Measurements from ENCODE around the gene ASTN2.

The ASTN2 gene

DNA sequence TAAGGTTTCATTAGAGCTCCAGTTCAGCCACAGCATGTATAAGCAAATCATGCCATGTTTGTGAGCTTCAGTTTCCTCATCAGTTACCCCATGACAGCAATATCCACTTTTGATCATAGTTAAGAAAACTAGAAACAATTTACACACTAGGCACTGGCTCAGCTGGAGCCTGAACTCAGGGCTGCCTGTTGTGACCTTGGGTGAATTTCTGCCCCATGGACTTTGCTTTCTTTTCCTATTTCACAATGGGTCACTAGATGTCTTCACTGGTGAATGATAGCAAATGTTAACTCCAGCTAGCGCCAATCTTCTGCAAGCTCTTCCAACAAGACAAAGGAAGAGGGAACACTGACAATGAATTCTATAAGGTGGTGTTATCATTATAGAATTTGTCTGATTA is 961.1 kb downstream of the ASTN2 start:
- Histone ChIP-seq H3K36me3 (ENCODE audit: insufficient read depth, insufficient read length, low read length) (no peaks in the 10 kb centered on the region), H3K4me3 (ENCODE audit: insufficient read length, low read depth) (no peak overlapping the region), H3K9me3 (ENCODE audit: insufficient read depth, low read length) (peaks cover 13% of the 10 kb centered on the region), H3K4me1 (ENCODE audit: insufficient read depth, insufficient read length) (peaks cover 5% of the 10 kb centered on the region), H3K27me3 (ENCODE audit: insufficient read depth, insufficient read length) (no peaks in the 10 kb centered on the region), H3K9ac (ENCODE audit: insufficient read length, low read depth) (no peak overlapping the region)
- no peak for DNase-seq (ENCODE audit: low read depth, low spot score)
- TF ChIP-seq YY1 (IDR thresholded peaks at IDR 0.05; ENCODE audit: insufficient read depth, insufficient read length) = no peak
- TF ChIP-seq SUZ12 (IDR thresholded peaks at IDR 0.05; ENCODE audit: extremely low read depth, insufficient read depth, insufficient read length) = no peak
- no peak for TF ChIP-seq ZNF274 (IDR thresholded peaks at IDR 0.05; ENCODE audit: low read depth, low read length)

DNA sequence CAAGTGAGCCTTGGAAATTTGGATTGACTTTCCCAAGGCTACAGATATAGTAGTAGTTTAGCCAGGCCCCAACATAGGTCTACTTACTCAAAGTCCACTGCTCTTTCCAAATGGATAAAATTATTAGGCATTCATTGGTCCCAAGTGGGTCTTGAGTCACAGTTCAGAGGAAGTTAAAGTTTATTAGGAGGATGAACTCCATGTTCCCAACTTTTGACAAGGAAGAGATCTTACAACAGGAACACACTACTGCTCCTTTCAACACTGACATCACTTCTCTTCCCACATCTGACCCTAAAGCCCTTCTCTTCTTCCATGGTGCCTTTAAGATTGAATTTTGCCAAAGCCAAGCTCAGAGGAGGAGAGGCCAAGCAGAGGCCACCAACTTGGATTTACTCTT is 962.2 kb downstream of the ASTN2 start:
- Histone ChIP-seq H3K4me3 (ENCODE audit: insufficient read length, low read depth) (no peak overlapping the region), H3K9me3 (ENCODE audit: insufficient read depth, low read length) (peaks cover 13% of the 10 kb centered on the region), H3K4me1 (ENCODE audit: insufficient read depth, insufficient read length) (peaks cover 5% of the 10 kb centered on the region), H3K36me3 (ENCODE audit: insufficient read depth, insufficient read length, low read length) (no peaks in the 10 kb centered on the region), H3K27me3 (ENCODE audit: insufficient read depth, insufficient read length) (no peaks in the 10 kb centered on the region), H3K9ac (ENCODE audit: insufficient read length, low read depth) (no peak overlapping the region)
- no peak for DNase-seq (ENCODE audit: low read depth, low spot score)
- TF ChIP-seq SUZ12 (IDR thresholded peaks at IDR 0.05; ENCODE audit: extremely low read depth, insufficient read depth, insufficient read length) (no peak), YY1 (IDR thresholded peaks at IDR 0.05; ENCODE audit: insufficient read depth, insufficient read length) (no peak), ZNF274 (IDR thresholded peaks at IDR 0.05; ENCODE audit: low read depth, low read length) (no peak)

DNA sequence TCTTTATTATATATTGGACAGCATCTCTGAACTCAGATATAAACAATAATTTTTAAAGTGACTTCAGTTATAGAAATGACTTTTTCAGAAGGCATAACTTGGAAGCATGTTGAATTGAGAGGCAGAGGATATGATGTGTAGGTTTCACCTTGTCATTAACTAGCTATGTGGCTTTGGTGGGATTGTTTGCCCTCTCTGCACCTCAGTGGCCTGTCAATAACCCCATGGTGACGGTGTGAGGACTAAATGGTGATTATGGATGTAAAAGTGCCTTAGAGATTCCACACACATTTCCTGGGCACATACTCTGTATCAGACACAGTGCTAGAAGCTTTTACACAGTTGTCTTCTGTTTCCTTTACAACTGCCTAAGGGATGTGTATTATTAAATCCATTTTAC is 962.6 kb downstream of the ASTN2 start:
- no peak for DNase-seq (ENCODE audit: low read depth, low spot score)
- Histone ChIP-seq H3K9ac (ENCODE audit: insufficient read length, low read depth) (no peak overlapping the region), H3K36me3 (ENCODE audit: insufficient read depth, insufficient read length, low read length) (no peaks in the 10 kb centered on the region), H3K9me3 (ENCODE audit: insufficient read depth, low read length) (peaks cover 13% of the 10 kb centered on the region), H3K27me3 (ENCODE audit: insufficient read depth, insufficient read length) (no peaks in the 10 kb centered on the region), H3K4me3 (ENCODE audit: insufficient read length, low read depth) (no peak overlapping the region), H3K4me1 (ENCODE audit: insufficient read depth, insufficient read length) (peaks cover 5% of the 10 kb centered on the region)
- TF ChIP-seq SUZ12 (IDR thresholded peaks at IDR 0.05; ENCODE audit: extremely low read depth, insufficient read depth, insufficient read length) (no peak), ZNF274 (IDR thresholded peaks at IDR 0.05; ENCODE audit: low read depth, low read length) (no peak), YY1 (IDR thresholded peaks at IDR 0.05; ENCODE audit: insufficient read depth, insufficient read length) (no peak)

DNA sequence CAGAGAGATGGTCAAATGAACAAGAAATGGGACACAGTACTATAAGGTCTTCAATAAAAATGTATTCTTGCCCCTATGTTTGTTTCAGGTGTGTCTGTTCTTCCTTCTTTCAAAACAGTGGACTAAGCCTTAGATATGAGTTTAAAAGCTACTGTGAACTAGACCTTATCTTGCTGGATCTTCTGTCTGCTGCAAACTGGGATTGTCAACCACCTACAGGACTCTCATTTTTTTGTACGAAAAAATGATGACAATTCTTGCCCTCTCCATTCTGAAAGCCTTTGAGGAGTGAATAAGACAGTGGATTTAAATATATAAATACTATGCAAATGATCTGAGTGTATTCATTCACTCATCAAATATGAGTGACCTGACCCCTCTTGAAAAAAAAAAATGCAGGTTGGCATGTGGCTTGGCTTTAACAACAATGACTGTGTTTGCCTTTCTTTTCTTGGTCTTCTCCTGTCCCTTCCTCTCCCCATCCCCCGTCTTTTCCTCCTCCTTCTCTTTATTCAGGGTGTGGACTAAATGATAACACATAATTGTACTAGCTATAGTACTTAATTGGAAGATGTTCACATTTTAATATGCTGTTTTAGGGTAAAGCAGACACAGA is 963.2 kb downstream of the ASTN2 start:
- no peaks in the 10 kb centered on the region for H3K36me3 ChIP-seq (ENCODE audit: insufficient read depth, insufficient read length, low read length)
- H3K9ac ChIP-seq (ENCODE audit: insufficient read length, low read depth) = no peak overlapping the region
- peaks cover 5% of the 10 kb centered on the region for H3K4me1 ChIP-seq (ENCODE audit: insufficient read depth, insufficient read length)
- TF ChIP-seq ZNF274 (IDR thresholded peaks at IDR 0.05; ENCODE audit: low read depth, low read length) (no peak), YY1 (IDR thresholded peaks at IDR 0.05; ENCODE audit: insufficient read depth, insufficient read length) (no peak), SUZ12 (IDR thresholded peaks at IDR 0.05; ENCODE audit: extremely low read depth, insufficient read depth, insufficient read length) (no peak)
- H3K27me3 ChIP-seq (ENCODE audit: insufficient read depth, insufficient read length) = no peaks in the 10 kb centered on the region
- H3K9me3 ChIP-seq (ENCODE audit: insufficient read depth, low read length) = peaks cover 8% of the 10 kb centered on the region
- DNase-seq (ENCODE audit: low read depth, low spot score) = no peak
- H3K4me3 ChIP-seq (ENCODE audit: insufficient read length, low read depth) = no peak overlapping the region

DNA sequence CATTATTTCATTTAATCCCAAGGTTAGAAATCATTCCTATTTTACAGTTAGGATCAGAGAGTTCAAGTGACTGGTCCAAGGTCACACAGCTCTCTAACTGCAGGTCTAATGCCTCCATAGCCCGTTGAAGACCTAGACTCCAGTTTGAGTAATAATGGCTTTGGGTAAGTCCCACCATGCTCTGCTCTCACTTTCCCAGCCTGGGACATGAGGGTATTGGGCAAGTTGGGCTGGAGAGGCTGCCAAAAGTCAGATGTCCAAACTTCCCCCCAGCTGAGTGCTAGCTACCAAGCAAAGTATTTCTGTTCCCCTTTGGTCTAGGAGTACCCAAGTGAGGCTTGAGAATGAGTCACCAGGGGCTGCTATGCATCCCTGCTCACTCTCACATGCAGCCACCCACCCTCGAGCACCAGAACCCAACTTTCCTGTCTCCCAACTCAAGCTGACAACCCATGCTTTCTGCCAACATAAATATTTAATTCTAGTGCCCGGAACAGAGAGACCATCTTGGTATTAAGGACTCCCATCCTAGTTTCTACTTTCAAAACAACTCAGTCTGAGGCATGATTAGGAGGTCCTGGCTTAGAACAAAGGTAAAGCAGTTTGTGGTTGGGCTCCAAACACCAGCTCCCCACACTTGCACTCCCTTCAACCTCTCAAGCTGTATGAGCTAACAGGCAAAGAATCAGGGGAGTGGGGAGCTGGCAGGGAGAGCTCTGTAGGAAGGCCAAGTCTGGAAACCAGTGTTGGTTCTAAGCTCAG is 964.3 kb downstream of the ASTN2 start:
- peaks cover 5% of the 10 kb centered on the region for H3K4me1 ChIP-seq (ENCODE audit: insufficient read depth, insufficient read length)
- no peaks in the 10 kb centered on the region for H3K9me3 ChIP-seq (ENCODE audit: insufficient read depth, low read length)
- H3K36me3 ChIP-seq (ENCODE audit: insufficient read depth, insufficient read length, low read length) = no peaks in the 10 kb centered on the region
- H3K27me3 ChIP-seq (ENCODE audit: insufficient read depth, insufficient read length) = no peaks in the 10 kb centered on the region
- no peak overlapping the region for H3K9ac ChIP-seq (ENCODE audit: insufficient read length, low read depth)
- DNase-seq (ENCODE audit: low read depth, low spot score) = no peak
- no peak for TF ChIP-seq SUZ12 (IDR thresholded peaks at IDR 0.05; ENCODE audit: extremely low read depth, insufficient read depth, insufficient read length)
- no peak for TF ChIP-seq YY1 (IDR thresholded peaks at IDR 0.05; ENCODE audit: insufficient read depth, insufficient read length)
- no peak for TF ChIP-seq ZNF274 (IDR thresholded peaks at IDR 0.05; ENCODE audit: low read depth, low read length)
- H3K4me3 ChIP-seq (ENCODE audit: insufficient read length, low read depth) = no peak overlapping the region

DNA sequence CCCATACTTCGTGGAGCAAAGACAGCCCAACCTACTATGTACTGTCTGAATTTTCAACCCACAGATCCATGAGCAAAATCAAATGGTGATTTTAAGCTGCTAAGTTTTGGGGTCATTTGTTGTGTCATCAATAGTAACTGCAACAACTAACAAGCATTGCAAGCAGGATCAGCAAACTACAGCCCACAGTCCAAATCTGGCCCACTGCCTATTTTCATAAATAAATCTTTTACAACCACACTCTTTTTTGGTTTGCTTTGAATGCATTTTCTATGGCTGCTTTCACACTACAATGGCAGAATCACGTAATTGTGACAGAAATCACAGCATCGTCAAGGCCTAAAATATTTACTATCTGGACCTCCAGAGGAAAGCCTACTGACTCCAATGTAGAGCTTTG is 964.9 kb downstream of the ASTN2 start:
- Histone ChIP-seq H3K4me3 (ENCODE audit: insufficient read length, low read depth) (no peak overlapping the region), H3K36me3 (ENCODE audit: insufficient read depth, insufficient read length, low read length) (no peaks in the 10 kb centered on the region), H3K4me1 (ENCODE audit: insufficient read depth, insufficient read length) (peaks cover 5% of the 10 kb centered on the region), H3K27me3 (ENCODE audit: insufficient read depth, insufficient read length) (no peaks in the 10 kb centered on the region), H3K9me3 (ENCODE audit: insufficient read depth, low read length) (no peaks in the 10 kb centered on the region), H3K9ac (ENCODE audit: insufficient read length, low read depth) (no peak overlapping the region)
- no peak for DNase-seq (ENCODE audit: low read depth, low spot score)
- TF ChIP-seq ZNF274 (IDR thresholded peaks at IDR 0.05; ENCODE audit: low read depth, low read length) (no peak), SUZ12 (IDR thresholded peaks at IDR 0.05; ENCODE audit: extremely low read depth, insufficient read depth, insufficient read length) (no peak), YY1 (IDR thresholded peaks at IDR 0.05; ENCODE audit: insufficient read depth, insufficient read length) (no peak)

DNA sequence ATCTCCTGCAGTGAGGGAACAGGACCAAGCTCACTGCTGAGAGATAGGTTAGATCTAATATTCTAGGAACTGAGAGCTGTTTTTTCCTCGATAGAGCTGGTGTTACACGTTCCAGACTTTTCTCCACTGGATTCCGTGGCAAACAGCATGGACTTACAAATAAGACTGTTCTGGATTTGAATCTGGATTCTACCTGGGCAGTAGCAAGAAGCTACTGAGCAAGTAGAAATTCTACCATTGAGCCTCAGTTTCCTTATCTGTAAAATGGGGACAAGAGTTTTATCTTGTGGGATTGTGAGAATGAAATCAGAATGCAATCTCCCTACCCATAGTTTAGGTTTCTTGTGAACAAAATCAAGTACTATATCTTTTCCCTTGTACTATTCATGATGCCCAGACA is 966.4 kb downstream of the ASTN2 start:
- H3K27me3 ChIP-seq (ENCODE audit: insufficient read depth, insufficient read length) = no peaks in the 10 kb centered on the region
- TF ChIP-seq ZNF274 (IDR thresholded peaks at IDR 0.05; ENCODE audit: low read depth, low read length) = no peak
- TF ChIP-seq SUZ12 (IDR thresholded peaks at IDR 0.05; ENCODE audit: extremely low read depth, insufficient read depth, insufficient read length) = no peak
- TF ChIP-seq YY1 (IDR thresholded peaks at IDR 0.05; ENCODE audit: insufficient read depth, insufficient read length) = no peak
- H3K9me3 ChIP-seq (ENCODE audit: insufficient read depth, low read length) = no peaks in the 10 kb centered on the region
- H3K36me3 ChIP-seq (ENCODE audit: insufficient read depth, insufficient read length, low read length) = no peaks in the 10 kb centered on the region
- no peak overlapping the region for H3K4me3 ChIP-seq (ENCODE audit: insufficient read length, low read depth)
- no peak overlapping the region for H3K9ac ChIP-seq (ENCODE audit: insufficient read length, low read depth)
- peaks cover 5% of the 10 kb centered on the region for H3K4me1 ChIP-seq (ENCODE audit: insufficient read depth, insufficient read length)
- DNase-seq (ENCODE audit: low read depth, low spot score) = no peak

Measured in NT2/D1 (cell line).